Left lobe of liver (tissue), 2 donors: ENCODE measurements around the gene PGF. TPM values are rescaled to one million over a fixed set of nuclear protein-coding genes. Genes with fewer than 3 reads are reported as not detected.

Source experiments
- ATAC-seq: fragments of 200-7000 bp; cut with Tn5 transposase; one replicate; pipeline ENCODE4 v1.9.1; 2020; ENCODE audit warnings: mild to moderate bottlenecking, moderate library complexity
- DNase-seq: peaks from one replicate; pipeline ENCODE4 v3.0.0-alpha.2; 2020; ENCODE audit warnings: low spot score
- total RNA-seq: library from RNA; stranded (reverse); gene quantifications from one replicate; pipeline ENCODE4 v1.2.1, GENCODE V29; 2021
- donor health status: DM: no; HTN: no; CAD: no; lungs with moderate emphysema.
- donor health status: DM: no; HTN: yes; CAD: no.

PGF gene
- total RNA-seq, 1 donor from 2014 or later: 2.8 TPM

GRCh38 chr14:74922752-74923401, 32.5 kb downstream of the PGF start, which contains the start of gene RPS6KL1:
TSS of gene RPS6KL1 (minus strand) at chr14:74923260. CDS start at chr14:74921541, 1,719 bp downstream.
- ATAC-seq (peak; percentile 99), DNase-seq (peak; percentile 85)

DNA sequence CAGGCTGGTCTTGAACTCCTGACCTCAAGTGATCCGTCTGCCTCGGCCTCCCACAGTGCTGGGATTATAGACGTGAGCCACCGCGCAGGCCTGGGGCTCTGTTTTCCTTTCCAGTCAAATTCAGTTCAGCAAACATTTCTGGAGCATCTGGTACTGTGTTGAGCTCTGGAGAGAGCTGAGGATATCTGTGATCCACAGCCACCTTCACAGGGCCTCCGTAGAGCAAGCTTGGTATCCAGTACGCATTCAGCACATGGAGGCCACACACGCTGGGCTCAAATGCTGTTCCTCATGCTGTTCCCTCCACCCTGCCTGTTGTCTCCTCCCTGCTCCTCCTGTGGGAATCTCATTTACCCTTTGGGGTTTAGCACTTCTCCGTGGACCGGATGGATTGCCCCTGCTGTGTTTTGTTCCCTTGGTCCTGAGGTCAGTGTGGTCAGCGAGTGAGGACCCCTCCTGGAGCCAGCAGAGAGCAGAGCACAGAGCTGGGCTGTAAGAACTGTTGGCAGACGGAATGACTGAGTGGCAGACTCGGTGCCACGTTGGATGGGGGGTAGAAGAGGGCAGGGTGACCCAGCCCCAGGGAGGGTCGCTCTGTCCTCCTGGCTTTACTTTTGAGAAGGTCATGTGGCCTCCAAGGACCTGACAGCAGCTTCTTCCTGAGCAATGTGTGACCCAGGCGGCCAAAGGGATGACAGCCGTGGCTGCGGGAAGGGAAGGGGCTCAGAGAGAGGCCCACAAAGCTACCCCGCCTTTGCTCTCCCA, 33.2 kb downstream of the PGF start:
- no peak for DNase-seq

DNA sequence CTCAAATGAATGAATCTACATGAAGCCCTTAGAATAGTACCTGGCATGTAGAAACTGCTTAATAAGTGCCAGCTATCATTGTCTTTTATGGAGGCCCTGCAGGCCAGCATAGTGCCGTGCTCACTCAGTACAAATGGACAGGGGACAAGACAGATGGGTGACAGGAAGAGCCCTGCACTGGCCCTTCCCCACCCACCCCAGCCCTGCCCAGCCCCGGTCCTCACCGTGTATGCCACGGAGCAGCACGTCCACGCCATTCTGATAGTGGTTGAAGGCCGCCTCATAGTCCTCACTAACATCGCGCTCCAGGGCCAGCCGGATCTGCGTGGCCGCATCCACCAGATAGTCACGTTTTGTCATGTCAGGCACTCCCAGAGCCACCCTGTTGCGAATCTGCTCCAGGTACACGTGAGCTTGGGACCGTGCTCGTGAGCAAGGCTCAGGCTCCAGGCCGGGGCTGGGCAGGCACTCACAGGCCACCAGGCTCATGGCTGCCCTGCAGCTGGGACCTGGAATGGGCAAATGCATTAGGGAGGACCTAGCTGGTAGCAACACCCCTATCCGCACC, 34.3 kb downstream of the PGF start:
- ATAC-seq: no peak
- no peak for DNase-seq

More for the DNA sequence above, 33.2 kb downstream of the PGF start:
- ATAC-seq: no peak

DNA sequence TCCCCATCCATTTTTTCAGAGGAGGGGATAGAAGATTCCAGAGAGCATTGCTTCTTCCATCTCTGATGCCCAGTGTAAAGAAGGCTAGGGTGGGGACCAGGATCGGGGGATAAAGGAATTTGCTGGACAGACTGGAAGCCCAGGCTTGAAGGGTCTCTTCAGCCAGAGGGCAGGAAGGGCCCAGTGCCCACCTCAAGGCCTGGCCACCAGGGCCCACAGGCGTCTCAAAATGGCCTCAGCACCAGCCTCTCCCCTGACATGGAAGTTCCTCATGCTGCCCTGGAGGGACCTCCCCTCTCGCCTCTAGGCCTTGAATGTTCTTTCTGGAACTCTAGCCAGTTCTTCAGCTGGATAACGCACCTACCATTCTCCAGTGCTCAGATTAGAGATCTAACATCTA, 35.1 kb downstream of the PGF start:
- DNase-seq: no peak
- no peak for ATAC-seq

DNA sequence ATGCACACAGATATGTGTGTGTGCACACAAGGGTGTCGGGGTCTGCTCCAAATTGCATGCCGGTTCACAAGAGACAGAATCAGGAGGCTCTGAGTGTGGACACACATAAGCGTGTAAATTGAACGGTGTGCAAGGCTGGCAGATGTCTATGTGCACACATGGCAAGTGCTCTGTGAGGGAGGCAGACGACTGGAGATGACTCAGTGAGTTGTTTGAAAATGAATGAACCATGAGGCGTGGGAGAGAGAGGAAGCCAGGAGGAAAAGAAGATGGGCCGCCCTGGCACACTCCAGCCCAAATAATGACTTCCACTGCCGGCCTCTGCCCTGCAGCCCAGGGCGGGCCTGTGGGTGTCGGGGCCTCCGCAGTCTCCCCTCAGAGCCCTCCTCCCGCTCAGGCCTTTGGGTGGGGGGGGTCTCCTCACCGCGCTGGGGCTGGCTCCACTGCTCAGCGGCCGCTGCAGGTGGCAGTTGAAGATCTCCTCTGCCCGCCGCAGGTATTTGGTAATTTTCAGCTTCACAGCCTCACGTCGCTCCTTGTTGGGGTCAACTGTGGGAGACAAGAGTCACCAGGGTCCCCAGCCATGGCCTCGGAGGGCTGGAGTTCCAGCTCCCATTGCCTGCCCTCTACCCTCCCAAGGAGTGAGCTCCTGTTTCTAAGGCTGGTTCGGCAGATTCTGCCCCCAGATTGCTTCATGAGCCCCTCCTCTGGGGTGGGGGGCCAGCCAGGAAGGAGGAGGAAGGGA, 35.8 kb downstream of the PGF start:
- no peak for ATAC-seq
- no peak for DNase-seq

- DNase-seq (no peak), ATAC-seq (no peak)
Measured at GRCh38 chr14:74918380-74918779, 37.0 kb downstream of the PGF start.

DNA sequence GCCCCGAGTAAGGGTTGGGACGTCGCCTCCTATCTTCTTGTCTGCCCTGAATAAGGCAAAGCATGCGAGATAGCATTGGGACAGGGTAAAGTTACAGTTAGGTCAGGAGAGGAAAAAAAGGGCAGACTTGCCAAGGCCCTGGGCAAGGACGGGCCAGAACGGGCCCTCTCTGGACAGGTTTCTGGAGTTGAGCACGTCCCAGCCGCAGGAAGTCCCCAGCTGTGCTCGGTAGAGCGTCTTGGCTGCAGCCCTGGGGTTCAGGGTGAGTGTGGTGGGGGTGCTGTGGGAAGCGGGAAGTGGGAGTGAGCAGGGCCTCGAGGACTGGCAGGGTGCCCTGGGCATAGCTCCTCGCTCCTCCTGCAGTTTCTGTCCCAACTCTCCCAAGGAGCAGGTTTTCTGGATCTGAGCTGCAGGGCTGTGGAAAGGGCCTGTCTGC, 37.7 kb downstream of the PGF start:
- no peak for DNase-seq
- ATAC-seq: peak; percentile 23

GRCh38 chr14:74917178-74917543, 38.2 kb downstream of the PGF start:
- no peak for ATAC-seq
- no peak for DNase-seq

DNA sequence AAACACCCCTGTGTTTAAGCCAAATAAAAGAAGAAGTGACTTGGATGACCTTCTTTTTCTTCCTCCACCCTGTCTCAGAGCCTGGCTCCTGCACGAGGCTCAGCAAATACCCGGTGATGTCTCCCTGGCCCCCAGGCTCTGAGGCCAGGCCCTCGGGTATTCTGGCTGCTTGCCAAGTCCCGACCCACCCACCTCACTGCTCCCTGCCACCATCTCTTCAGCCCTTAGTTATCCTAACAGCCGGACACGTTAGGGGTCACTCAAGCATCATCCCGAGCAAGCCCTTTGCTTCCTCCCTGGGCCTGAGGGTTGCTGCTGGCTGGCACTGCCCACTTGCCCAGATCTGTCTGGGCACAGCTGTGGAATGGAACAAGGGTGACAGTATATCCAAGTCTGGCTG, 39.6 kb downstream of the PGF start:
- DNase-seq (no peak), ATAC-seq (no peak)

DNA sequence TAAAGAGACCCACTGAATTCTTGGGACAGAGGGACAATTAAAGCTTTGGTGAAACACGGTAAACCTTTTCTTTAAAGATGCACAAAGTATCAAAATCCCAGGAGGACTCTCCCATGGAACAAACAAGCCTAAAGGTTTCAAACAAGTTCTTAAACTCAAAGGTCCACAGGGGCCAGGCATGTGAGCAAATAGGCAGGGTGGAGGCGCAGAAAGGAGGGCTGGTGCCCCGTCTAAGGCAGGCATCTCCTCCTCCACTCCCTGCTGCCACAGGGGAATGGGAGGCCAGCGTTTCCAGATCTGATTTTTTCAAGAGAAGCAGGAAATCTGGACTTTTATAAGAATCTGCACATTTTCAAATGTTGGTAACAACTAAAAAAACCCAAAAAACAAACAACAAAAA, 40.0 kb downstream of the PGF start:
- DNase-seq (no peak), ATAC-seq (no peak)

GRCh38 chr14:74913986-74914573, 41.3 kb downstream of the PGF start:
- ATAC-seq (peak; percentile 91), DNase-seq (peak; percentile 70)

DNA sequence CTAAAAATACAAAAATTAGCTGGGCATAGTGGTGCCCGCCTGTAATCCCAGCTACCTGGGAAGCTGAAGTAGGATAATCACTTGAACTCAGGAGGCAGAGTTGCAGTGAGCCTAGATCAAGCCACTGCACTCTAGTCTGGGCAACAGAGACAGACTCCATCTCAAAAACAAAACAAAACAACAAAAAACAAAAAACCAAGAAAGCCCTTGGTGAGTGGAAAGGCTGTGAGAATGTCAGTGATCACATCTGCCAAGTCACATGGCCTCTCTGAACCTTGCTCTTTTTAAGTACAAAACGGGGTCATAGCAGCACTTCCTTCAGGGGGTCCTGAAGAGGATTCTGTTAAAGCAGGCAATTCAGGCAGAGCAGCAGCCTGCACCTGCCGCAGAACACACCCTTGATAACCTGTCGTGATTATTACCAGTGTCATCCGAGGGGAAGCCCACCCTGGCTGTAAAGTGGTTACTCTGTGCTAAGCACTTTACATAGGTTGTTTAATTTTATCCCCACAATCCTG, 41.9 kb downstream of the PGF start:
- ATAC-seq (peak; percentile 23), DNase-seq (no peak)

- ATAC-seq: no peak
- DNase-seq: no peak
Measured at GRCh38 chr14:74912801-74913200, 42.6 kb downstream of the PGF start.

DNA sequence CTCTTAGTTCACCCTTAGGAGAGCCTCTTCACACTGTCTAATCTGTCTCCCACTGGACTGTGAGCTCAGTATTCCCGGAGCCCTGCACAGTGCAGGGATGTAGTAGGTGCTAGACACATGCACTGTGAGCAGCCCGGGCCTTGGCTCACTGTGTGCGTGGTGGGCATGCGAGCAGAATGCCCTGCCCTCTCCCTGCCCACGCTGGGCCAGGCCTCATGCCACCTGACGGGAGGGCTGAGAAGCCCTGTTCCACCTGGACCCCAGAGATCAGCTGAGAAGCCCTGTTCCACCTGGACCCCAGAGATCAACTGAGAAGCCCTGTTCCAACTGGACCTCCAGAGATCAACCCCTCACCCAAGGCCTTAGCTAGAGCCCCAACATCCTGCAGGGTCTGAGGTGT, 43.3 kb downstream of the PGF start:
- ATAC-seq: no peak
- no peak for DNase-seq

DNA sequence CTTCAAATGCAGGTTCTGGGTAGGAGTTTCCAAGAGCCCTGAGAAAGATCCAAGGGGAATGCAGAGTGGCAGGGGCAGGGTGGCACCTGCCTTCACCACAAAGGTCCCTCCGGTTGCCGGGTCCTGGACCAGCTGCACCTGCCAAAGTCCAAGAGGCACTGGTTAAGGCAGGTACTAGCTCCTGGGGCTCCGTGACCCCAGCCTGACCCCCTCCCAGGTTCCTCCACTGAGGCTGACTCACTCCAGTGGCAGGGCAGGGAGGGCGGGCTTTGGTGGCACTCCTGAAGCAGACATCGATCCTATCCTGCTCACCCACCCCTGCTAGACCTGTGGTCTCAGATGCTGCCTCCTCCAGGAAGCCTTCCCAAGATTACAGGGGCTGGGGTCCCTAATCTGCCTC, 43.7 kb downstream of the PGF start:
- DNase-seq (no peak), ATAC-seq (no peak)

DNA sequence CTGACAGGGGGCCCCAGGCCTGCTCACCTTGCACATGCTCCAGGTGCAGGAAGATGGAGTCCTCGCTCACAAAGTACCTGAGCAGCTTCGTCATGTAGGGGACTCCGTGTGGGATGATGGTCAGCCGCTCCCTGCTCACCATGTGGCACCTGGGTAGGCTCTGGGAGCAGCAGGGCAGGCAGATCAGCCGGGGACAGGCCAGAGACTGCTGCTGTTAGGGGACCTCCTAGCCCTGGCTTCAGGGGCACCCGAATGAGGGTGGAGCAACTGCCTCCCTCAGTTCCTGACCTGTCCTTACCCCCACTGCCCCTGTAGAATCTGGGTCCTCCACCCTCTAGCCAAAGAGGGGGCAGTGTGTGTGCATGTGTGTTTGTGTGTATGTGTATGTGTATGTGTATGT, 44.2 kb downstream of the PGF start:
- DNase-seq: no peak
- no peak for ATAC-seq

GRCh38 chr14:74910556-74910955, 44.8 kb downstream of the PGF start:
- no peak for DNase-seq

DNA sequence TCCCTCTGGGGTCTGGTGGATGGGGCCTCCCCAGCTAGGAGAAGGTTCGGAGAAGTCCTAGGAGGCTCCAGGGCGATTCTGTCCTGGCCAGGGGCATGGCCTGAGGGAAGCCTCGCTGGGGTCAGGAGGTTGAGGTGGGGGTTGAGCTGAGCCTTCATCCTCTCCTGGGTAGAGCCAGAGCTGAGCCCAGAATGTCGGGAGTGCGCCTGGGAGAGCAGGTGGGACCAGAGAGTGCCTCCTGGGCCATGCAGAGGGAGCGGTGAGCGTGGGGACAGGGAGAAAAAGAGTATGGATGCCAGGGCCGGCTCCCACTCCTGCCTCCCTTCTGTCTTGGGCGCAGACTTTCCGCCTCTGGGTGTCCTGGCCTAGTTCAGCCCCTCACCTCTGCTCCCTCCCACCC, 45.5 kb downstream of the PGF start:
- no peak for DNase-seq
- no peak for ATAC-seq

More at GRCh38 chr14:74910556-74910955, 44.8 kb downstream of the PGF start:
- no peak for ATAC-seq

GRCh38 chr14:74909501-74909900, 45.9 kb downstream of the PGF start:
- no peak for DNase-seq
- no peak for ATAC-seq

GRCh38 chr14:74908861-74909341, 46.5 kb downstream of the PGF start:
- DNase-seq: no peak
- no peak for ATAC-seq

DNA sequence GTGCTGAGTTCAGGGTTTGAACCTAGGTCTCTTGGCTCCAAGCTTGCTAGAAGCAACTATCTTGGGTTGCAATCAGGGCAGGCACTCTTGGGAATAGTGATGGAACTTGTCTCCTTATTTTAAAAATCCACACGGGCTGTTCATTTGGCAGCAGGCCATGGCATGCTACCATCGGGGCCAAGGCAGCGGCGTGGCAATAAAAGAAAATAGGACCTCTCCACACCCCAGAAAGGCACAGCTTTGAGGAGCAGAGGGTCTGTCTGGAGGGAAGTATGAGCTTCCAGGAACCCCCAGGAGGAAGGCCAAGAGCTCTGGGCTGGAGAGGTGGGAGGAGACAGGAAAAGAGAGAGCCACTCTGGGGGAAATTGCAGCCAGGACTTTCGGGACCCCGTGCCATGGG, 47.7 kb downstream of the PGF start:
- no peak for DNase-seq
- no peak for ATAC-seq
